Fibroblast of skin of back (primary cell): Measurements from ENCODE around the gene RNF207.

Experiments used
- DNase-seq: peaks from one replicate; pipeline ENCODE4 v3.0.0-alpha.2; 2013

The RNF207 gene

GRCh38 chr1:6234502-6235295 is 28.8 kb downstream of the RNF207 start:
- DNase-seq, result no peak

- DNase-seq, result no peak
Measured at GRCh38 chr1:6235296-6235677, 29.4 kb downstream of the RNF207 start.

GRCh38 chr1:6237093-6237492 is 31.2 kb downstream of the RNF207 start:
- no peak for DNase-seq

GRCh38 chr1:6239213-6239752 is 33.4 kb downstream of the RNF207 start:
- no peak for DNase-seq

GRCh38 chr1:6239950-6240768 is 34.2 kb downstream of the RNF207 start:
- DNase-seq, result no peak

GRCh38 chr1:6241107-6241886 is 35.4 kb downstream of the RNF207 start:
- DNase-seq, result no peak

- no peak for DNase-seq
Measured at GRCh38 chr1:6241887-6242740, 36.2 kb downstream of the RNF207 start.

- DNase-seq, result no peak
Measured at GRCh38 chr1:6243053-6243834, 37.3 kb downstream of the RNF207 start.

GRCh38 chr1:6243993-6244392 is 38.1 kb downstream of the RNF207 start, which contains the start of gene HES3:
Gene HES3 (plus strand): TSS chr1:6244179. CDS start chr1:6244366, 187 bp downstream.
- no peak for DNase-seq

GRCh38 chr1:6244401-6245049 is 38.6 kb downstream of the RNF207 start:
- no peak for DNase-seq

GRCh38 chr1:6245086-6245868 is 39.4 kb downstream of the RNF207 start:
- peak; percentile 75 for DNase-seq

GRCh38 chr1:6245869-6246496 is 40.1 kb downstream of the RNF207 start:
- DNase-seq, result no peak

GRCh38 chr1:6246497-6247467 is 40.9 kb downstream of the RNF207 start:
- peak; percentile 66 for DNase-seq

GRCh38 chr1:6247651-6248050 is 41.7 kb downstream of the RNF207 start:
- no peak for DNase-seq

GRCh38 chr1:6248161-6248776 is 42.4 kb downstream of the RNF207 start:
- no peak for DNase-seq

GRCh38 chr1:6248932-6249738 is 43.2 kb downstream of the RNF207 start:
- DNase-seq, result no peak
